HG02588 (cell line): Measurements from ENCODE around the gene CTPS1.

Source experiments
- ATAC-seq: cut with Tn5 transposase; IDR thresholded peaks from one replicate; pipeline ENCODE4 v1.9.1; 2021; ENCODE audit warnings: mild to moderate bottlenecking, moderate library complexity; ENCODE audit not compliant: unreplicated experiment

The CTPS1 gene, protein sequence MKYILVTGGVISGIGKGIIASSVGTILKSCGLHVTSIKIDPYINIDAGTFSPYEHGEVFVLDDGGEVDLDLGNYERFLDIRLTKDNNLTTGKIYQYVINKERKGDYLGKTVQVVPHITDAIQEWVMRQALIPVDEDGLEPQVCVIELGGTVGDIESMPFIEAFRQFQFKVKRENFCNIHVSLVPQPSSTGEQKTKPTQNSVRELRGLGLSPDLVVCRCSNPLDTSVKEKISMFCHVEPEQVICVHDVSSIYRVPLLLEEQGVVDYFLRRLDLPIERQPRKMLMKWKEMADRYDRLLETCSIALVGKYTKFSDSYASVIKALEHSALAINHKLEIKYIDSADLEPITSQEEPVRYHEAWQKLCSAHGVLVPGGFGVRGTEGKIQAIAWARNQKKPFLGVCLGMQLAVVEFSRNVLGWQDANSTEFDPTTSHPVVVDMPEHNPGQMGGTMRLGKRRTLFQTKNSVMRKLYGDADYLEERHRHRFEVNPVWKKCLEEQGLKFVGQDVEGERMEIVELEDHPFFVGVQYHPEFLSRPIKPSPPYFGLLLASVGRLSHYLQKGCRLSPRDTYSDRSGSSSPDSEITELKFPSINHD

DNA sequence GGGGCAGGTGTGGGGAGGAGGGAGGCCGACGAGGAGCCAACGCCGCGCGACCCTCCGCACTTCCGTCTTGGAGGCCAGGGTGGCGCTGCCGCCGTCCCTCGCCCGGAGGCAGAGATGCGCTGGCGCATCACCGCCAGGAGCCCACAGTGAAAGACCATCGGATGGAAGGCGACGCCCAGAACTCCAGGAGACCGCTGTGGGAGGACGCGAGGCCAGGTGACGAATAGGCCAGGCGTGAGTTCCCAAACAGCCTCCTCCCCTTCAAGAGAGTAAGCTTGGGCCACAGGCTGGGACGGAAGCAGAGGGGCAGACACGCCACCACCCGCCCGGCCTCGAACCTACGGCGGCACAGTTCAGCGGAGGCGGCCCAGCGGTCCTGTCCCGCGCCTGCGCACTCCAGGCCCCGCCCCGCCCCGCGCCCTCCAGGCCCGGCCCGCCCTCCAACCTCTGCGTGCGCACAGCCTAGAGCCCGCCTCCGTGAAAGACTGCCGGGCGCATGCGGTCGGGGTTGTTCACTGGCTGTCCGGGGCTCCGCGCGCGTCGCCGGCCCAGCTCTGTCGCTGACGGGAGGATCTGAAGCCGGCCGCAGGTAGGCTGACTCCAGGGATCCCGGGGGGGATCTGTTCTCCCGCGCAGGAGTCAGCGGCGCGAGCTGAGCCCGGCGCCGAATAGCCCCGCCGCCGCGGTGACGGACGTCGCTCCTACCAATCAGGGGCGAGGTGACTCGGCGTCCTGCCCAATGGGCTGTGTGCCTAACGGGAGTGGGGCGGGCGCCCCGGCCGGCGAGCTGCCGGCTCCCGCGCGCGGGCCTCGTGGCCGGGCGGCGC, at the start of gene CTPS1:
TSS of gene CTPS1 (plus strand) at position 456 of the 827 bp plus-strand sequence. CDS start 3,595 bp downstream, outside the sequence.
- peak; percentile 85 for ATAC-seq

DNA sequence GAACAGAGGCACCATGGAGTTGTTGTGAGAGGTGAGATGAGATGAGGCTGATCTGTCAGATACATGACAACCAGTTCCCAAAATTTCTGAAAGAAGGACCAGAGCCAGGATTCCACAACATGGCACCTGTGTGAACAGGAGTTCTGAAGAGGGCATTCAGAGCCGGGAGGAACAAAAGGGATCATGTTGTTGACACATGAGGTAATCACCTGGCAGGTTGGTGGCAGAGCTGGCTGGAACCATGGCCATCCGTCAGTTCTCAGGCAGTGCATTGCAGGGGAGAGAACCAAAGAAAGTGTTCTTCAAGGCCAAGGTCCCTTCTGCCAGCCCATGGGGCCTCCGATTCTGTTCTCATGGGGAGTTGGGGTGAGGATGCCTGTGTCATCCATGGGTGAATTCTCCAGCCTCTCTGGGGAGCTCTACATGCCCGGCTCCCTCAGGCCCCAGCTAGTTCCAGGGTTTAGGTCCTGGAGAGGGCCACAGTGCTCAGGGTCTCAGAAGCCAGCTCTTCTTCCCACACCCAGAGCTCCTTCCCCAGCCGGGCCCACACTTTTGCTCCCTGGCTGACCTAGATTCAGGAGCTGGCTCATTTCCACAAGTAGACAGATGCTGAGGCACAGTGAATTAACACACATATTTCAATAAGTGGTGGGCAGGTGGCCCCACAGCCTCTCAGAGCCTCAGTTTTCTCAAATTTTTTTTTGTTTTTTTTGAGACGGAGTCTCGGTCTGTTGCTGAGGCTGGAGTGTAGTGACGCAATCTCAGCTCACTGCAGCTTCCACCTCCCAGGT, 49.1 kb upstream of the CTPS1 start:
- ATAC-seq: no peak

DNA sequence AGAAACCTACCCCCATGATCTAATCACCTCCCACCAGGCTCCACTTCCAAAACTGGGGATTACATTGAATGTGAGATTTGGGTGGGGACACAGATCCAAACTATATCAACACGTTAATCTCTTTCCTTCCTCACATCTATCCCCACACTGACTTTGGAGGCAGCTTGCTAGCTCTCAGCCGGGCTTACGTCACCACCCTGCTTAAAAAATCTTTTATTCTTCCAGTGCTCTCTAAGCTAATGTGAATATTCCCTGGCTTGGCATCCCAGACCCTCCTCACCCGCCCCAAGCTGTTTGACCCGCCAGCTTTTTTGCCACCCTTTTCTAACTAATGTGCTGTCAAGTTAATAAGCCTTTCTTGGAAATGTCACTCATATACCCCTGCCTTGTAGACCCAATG, 47.9 kb upstream of the CTPS1 start:
- ATAC-seq: no peak

GRCh38 chr1:40932006-40932405, 47.5 kb upstream of the CTPS1 start:
- ATAC-seq: no peak

- ATAC-seq: no peak
Observed at GRCh38 chr1:40936931-40937339, 42.6 kb upstream of the CTPS1 start.

- ATAC-seq: no peak
Observed at GRCh38 chr1:40938393-40938792, 41.1 kb upstream of the CTPS1 start.

DNA sequence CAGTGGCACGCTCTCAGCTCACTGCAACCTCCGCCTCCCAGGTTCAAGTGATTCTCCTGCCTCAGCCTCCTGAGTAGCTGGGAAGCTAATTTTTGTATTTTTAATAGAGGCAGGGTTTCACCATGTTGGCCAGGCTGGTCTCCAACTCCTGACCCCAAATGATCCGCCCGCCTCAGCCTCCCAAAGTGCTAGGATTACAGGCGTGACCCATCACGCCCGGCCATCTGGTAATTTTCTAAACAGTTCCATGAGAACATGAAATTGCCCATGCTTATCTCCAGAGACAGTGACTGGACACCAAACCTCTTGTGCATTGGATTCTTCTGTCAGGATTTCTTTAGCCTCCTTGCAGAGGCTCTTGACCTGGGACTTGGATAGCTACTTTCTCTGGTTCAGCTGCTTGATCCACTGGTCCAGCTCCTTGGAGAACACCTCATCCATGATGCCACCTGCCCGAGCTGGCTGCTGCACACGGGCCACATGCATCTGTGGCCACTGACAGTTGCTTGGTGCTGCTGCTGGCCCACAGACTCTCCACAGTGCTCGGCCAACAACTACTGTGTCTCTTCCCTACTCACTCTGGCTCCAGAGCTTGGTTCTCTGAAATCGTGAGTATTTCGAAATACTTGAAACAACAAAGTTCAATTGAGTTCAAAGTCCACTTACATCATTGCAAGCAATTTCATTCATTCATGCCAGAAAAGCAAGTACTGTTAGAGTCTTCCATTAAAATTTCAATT, 40.0 kb upstream of the CTPS1 start:
- ATAC-seq: no peak

DNA sequence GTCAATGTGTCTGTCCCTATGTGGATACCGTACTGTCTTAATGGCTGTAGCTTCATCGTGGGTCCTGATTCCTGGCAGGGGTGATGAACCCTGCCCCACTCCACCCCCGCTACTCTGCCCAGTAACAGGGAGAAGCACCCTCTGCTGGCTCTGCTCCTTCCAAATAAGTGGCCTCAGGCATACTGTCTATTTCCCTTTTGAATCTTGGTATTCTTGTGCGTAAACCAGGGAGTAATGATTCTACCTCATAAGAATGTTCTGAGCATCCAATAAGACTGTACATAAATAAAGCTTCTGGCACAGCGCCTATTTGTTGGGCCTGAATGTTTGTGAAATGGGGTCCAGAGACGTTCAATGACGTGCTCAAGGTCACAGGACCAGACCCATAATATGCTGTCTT, 35.2 kb upstream of the CTPS1 start:
- no peak for ATAC-seq

DNA sequence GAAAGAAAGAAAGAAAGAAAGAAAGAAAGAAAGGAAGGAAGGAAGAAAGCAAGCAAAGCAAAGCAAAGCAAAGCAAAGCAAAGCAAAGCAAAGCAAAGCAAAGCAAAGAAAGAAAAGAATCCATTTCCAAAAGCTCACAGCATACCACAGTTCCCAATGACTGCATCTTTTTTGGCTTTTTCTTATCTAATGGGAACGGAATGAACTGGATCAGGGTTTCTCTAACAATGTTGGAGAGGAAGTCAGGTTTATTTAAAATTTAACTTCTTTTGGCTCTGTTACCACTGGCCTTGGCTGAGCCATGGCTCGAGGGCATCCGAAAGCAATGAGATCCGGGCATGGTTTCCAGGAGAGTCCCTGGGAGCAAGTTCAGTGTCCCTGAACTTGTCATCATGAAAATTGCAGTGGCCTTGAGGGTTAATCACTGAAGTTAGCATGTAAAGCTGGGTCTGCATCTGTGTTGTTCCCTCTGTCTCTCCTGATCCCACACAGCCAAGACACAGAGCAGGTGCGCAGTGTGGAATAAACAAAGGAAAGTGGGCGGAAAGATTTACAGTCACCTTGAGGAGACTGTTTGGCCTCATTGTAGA, 34.6 kb upstream of the CTPS1 start:
- ATAC-seq: no peak

DNA sequence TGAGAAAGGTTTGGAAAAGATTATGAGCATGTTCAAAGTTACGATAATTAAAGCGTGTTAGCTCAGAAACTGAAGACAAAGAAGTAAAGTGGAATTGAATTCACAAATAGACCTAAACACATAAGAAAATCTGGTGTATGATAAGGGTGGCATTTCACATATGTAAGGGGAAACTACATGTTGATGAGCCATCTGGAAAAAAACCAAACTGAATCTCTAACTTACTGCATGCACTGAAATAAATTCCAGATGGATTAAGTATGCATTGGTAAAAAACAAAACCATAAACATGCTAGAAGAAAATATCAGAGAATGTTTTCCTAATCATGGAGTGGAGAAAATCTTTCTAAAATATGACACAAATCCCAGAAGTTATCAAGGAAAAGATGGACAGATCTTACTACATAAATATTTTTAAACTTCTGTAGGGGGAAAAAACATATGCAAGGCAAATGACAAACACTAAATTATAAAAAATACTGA, 34.0 kb upstream of the CTPS1 start:
- ATAC-seq: no peak

DNA sequence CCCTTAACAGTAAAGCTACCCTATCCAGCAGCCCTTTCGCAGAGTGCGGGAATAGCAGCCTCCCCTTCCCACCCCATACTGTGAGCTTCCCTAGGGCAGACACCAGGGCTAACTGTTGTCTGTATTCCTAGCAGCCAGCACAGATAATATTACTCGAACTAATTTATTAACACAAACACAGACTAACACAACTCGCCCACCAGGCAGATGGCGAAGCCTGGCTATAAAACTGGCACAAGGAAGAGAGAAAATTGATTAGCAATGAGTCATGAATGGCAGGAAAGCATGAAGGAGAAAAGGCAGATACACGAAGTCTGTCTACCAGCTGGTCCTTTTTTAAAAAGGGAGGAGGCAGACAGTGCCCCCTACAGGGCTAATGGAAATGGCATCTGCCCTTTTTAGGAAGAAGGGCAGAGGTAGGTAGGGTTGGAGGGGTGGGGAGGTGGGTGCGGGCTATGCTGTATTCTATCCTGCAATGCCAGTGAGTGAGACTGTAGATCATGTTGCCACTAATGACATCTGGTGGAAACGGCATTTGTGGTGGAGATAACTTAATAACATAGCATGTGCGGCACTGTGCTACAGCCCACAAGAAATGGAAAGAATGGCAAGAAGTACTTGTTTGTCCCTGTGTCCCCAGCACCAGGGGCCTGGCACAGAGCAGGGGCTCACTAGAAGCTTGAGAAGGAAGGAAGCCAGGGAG, 30.6 kb upstream of the CTPS1 start:
- ATAC-seq: no peak

DNA sequence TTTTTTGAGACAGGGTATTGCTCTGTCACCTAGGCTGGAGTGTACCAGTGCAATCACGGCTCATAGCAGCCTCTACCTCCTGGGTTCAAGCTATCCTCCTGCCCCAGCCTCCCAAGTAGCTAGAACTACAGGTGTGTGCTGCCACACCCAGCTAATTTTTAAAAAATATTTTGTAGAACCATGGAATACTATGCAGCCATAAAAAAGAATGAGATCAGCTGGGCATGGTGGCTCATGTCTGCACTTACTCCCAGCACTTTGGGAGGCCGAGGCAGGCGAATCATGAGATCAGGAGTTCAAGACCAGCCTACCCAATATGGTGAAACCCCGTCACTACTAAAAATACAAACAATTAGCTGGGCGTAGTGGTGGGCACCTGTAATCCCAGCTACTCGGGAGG, 29.9 kb upstream of the CTPS1 start:
- ATAC-seq: no peak

- no peak for ATAC-seq
Observed at GRCh38 chr1:40951943-40952743, 27.4 kb upstream of the CTPS1 start.

DNA sequence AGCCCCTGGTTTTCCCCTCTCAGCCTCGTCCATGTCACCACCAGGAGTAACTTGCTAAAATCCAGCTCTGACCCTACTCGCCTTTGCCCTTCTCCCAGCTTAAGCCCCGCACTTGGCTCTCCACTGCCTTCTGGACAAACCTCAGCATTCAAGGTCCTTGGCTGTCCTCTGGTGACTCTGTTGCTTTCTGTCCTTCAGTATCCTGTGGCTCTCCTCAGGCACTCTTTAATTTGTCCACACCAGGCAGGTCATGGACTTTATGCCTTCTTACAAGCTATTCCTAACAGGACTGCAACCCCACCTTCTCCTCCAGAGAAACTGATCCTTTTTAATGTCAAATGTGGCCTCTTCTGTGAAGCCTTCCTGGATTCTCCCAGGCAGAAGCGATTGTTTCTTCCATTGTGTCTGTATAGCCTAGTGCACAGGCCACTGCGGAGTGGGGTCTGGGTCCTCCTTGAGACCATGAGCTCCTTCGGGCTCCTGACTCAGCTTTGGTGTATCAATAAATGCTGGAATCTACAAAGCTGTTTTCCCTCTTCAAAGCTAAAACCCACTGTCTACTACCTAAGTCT, 26.7 kb upstream of the CTPS1 start:
- no peak for ATAC-seq

- no peak for ATAC-seq
Observed at GRCh38 chr1:40954626-40955025, 24.9 kb upstream of the CTPS1 start.

GRCh38 chr1:40955266-40955665, 24.2 kb upstream of the CTPS1 start:
- ATAC-seq: no peak

- no peak for ATAC-seq
Observed at GRCh38 chr1:40956407-40956806, 23.1 kb upstream of the CTPS1 start.

DNA sequence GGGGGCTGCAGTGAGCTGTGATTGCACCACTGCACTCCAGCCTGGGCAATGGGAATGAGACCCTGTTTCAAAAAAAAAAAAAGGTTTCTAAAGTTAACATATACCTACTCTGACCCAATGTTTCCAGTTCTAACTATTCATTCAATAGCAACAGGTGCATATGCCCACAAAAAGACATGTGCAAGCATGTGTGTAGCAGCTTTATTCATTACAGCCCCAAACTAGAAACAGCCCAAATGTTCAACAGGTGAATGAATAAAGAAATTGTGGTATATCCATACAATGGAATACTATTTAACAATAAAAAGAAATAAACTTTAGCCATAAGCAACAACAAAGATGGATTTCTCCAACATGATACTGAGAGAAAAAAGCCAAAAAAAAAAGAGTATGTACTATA, 21.3 kb upstream of the CTPS1 start:
- ATAC-seq: no peak
